Measurements from ENCODE around the gene RPUSD4. TPM values are rescaled to one million over a fixed set of nuclear protein-coding genes. Genes with fewer than 3 reads are reported as not detected.

The RPUSD4 gene
- total RNA-seq, 4 donors from 2014 or later = 11.7 to 35.3 (median 23.6) TPM

GRCh38 chr11:126192361-126192760, 19.1 kb downstream of the RPUSD4 start:
- Histone ChIP-seq H3K4me3 (no peak overlapping the region), H3K9me3 (no peaks in the 10 kb centered on the region), H3K36me3 (peaks cover 0 to 29% (median 0%) of the 10 kb centered on the region in 3 donors), H3K27me3 (no peaks in the 10 kb centered on the region), H3K4me1 (peaks cover 0 to 5% (median 0%) of the 10 kb centered on the region in 4 donors), H3K27ac (no peak overlapping the region)
- TF ChIP-seq POLR2A (IDR thresholded peaks at IDR 0.05) (no peak), CTCF (IDR thresholded peaks at IDR 0.05) (no peak)
- DNase-seq = no peak

- peaks cover 0 to 5% (median 0%) of the 10 kb centered on the region in 4 donors for H3K4me1 ChIP-seq
- H3K9me3 ChIP-seq = no peaks in the 10 kb centered on the region
- H3K27ac ChIP-seq = no peak overlapping the region
- H3K36me3 ChIP-seq = peaks cover 0 to 22% (median 0%) of the 10 kb centered on the region in 3 donors
- TF ChIP-seq POLR2A (IDR thresholded peaks at IDR 0.05) (no peak), CTCF (IDR thresholded peaks at IDR 0.05) (no peak)
- H3K27me3 ChIP-seq = no peaks in the 10 kb centered on the region
- DNase-seq = no peak
- H3K4me3 ChIP-seq = no peak overlapping the region
These were observed 19.9 kb downstream of the RPUSD4 start for GRCh38 chr11:126191379-126192073.

GRCh38 chr11:126190792-126191191, 20.7 kb downstream of the RPUSD4 start:
- DNase-seq = no peak
- peaks cover 0 to 5% (median 0%) of the 10 kb centered on the region in 4 donors for H3K4me1 ChIP-seq
- H3K9me3 ChIP-seq = no peaks in the 10 kb centered on the region
- no peak overlapping the region for H3K27ac ChIP-seq
- no peak for TF ChIP-seq CTCF (IDR thresholded peaks at IDR 0.05)
- no peak for TF ChIP-seq POLR2A (IDR thresholded peaks at IDR 0.05)
- H3K36me3 ChIP-seq = peaks cover 0 to 14% (median 0%) of the 10 kb centered on the region in 3 donors
- no peaks in the 10 kb centered on the region for H3K27me3 ChIP-seq
- no peak overlapping the region for H3K4me3 ChIP-seq

GRCh38 chr11:126189109-126189929, 22.1 kb downstream of the RPUSD4 start:
- peak overlapping the region in 1 of 4 donors; percentile 33 for H3K27ac ChIP-seq
- no peaks in the 10 kb centered on the region for H3K27me3 ChIP-seq
- H3K4me3 ChIP-seq = peak overlapping the region in 1 of 4 donors; percentile 0
- peaks cover 0 to 5% (median 0%) of the 10 kb centered on the region in 4 donors for H3K4me1 ChIP-seq
- H3K36me3 ChIP-seq = peaks cover 0 to 12% (median 0%) of the 10 kb centered on the region in 3 donors
- DNase-seq = peak in 2 of 3 donors; percentile 67 to 68
- H3K9me3 ChIP-seq = no peaks in the 10 kb centered on the region
- TF ChIP-seq CTCF (IDR thresholded peaks at IDR 0.05) (no peak), POLR2A (IDR thresholded peaks at IDR 0.05) (no peak)

- peaks cover 0 to 5% (median 0%) of the 10 kb centered on the region in 4 donors for H3K4me1 ChIP-seq
- peaks cover 0 to 11% (median 0%) of the 10 kb centered on the region in 3 donors for H3K36me3 ChIP-seq
- H3K27me3 ChIP-seq = no peaks in the 10 kb centered on the region
- peak overlapping the region in 1 of 4 donors; percentile 33 for H3K27ac ChIP-seq
- no peaks in the 10 kb centered on the region for H3K9me3 ChIP-seq
- H3K4me3 ChIP-seq = peak overlapping the region in 1 of 4 donors; percentile 0
- DNase-seq = peak in 2 of 3 donors; percentile 70 to 73
- no peak for TF ChIP-seq POLR2A (IDR thresholded peaks at IDR 0.05)
- TF ChIP-seq CTCF (IDR thresholded peaks at IDR 0.05) = no peak
These were observed 22.9 kb downstream of the RPUSD4 start for GRCh38 chr11:126188332-126189108.
